SK-N-SH (cell line): ENCODE measurements around the gene ADPRHL1. TPM values are rescaled to one million over a fixed set of nuclear protein-coding genes. Genes with fewer than 3 reads are reported as not detected.

Experiments
- CTCF ChIA-PET: fragments of 300-600, 350-600 bp; formaldehyde crosslinking; extraction: SDS; loops from one replicate; lab custom pipeline; 2021; lab: Yijun Ruan, JAX
- POLR2A ChIA-PET: fragments of 350-600 bp; sonication (Branson Sonifier 250); formaldehyde crosslinking; extraction: SDS; loops from one replicate; lab custom pipeline; 2020; ENCODE audit warnings: antibody characterized with exemption, inconsistent platforms; lab: Yijun Ruan, JAX
- DNase-seq: peaks from one replicate; pipeline ENCODE4 v3.0.0; 2012
- H2AFZ ChIP-seq: fragments of 200-600 bp; sonication (generic); 2 replicates; pipeline ENCODE4 v1.8.1; 2016; ENCODE audit warnings: antibody characterized with exemption, mild to moderate bottlenecking, low read depth
- H3F3A ChIP-seq: fragments of 200-600 bp; sonication (generic); replicated peaks from 2 replicates; pipeline ENCODE3; 2016; ENCODE audit warnings: antibody characterized with exemption, mild to moderate bottlenecking; ENCODE audit not compliant: insufficient read depth
- H3K27ac ChIP-seq, 2 experiments: fragments of 200-500 bp in 1 of 2; fragments of 200-600 bp in 1 of 2; sonication (Bioruptor generic) in 1 of 2; sonication (generic), shearing (Covaris generic) in 1 of 2; 2 replicates each; pipeline versions ENCODE4 v1.5.1 to v1.6.1; 2014 to 2016; ENCODE audit warnings: low read depth in 2 of 2, inconsistent platforms in 1 of 2, low read length in 1 of 2, mild to moderate bottlenecking in 1 of 2, mixed read lengths in 1 of 2
- H3K27me3 ChIP-seq: fragments of 200-600 bp; sonication (generic), shearing (Covaris generic); 2 replicates; pipeline ENCODE4 v1.6.1; 2016; ENCODE audit warnings: mixed run types; ENCODE audit not compliant: insufficient read depth
- H3K36me3 ChIP-seq, 2 experiments: fragments of 200-500 bp in 1 of 2; fragments of 200-600 bp in 1 of 2; sonication (Bioruptor generic) in 1 of 2; sonication (generic) in 1 of 2; replicated peaks in 1 of 2; 2 replicates each; pipeline versions ENCODE3 to v1.5.1; 2014 to 2016; ENCODE audit warnings: low read length in 1 of 2, mild to moderate bottlenecking in 1 of 2; ENCODE audit not compliant: insufficient read depth in 2 of 2, control insufficient read depth in 1 of 2
- H3K4me1 ChIP-seq, 2 experiments: fragments of 200-500 bp in 1 of 2; fragments of 200-600 bp in 1 of 2; sonication (Bioruptor generic) in 1 of 2; sonication (generic), shearing (Covaris generic) in 1 of 2; 2 replicates each; pipeline versions ENCODE4 v1.5.1 to v1.6.1; 2014 to 2016; ENCODE audit warnings: low read depth in 1 of 2, low read length in 1 of 2, mixed run types in 1 of 2; ENCODE audit not compliant: insufficient read depth in 2 of 2, control insufficient read depth in 1 of 2
- H3K4me2 ChIP-seq: fragments of 200-600 bp; sonication (generic), shearing (Covaris generic); 2 replicates; pipeline ENCODE4 v1.6.1; 2017; ENCODE audit warnings: mixed run types
- H3K4me3 ChIP-seq, 2 experiments: fragments of 200-500 bp in 1 of 2; fragments of 200-600 bp in 1 of 2; sonication (Bioruptor generic) in 1 of 2; sonication (generic), shearing (Covaris generic) in 1 of 2; 2 replicates each; pipeline versions ENCODE4 v1.5.1 to v1.8.1; 2014 to 2016; ENCODE audit warnings: low read depth in 2 of 2, inconsistent platforms in 1 of 2, low read length in 1 of 2, mild to moderate bottlenecking in 1 of 2, mixed read lengths in 1 of 2, moderate library complexity in 1 of 2
- H3K79me2 ChIP-seq: fragments of 200-600 bp; sonication (generic); 2 replicates; pipeline ENCODE4 v1.8.1; 2017; ENCODE audit warnings: mild to moderate bottlenecking; ENCODE audit not compliant: insufficient read depth
- H3K9ac ChIP-seq: fragments of 200-600 bp; sonication (generic); 2 replicates; pipeline ENCODE4 v1.6.1; 2017; ENCODE audit warnings: mixed run types
- H3K9me2 ChIP-seq: fragments of 200-600 bp; sonication (generic); 2 replicates; pipeline ENCODE4 v1.6.1; 2017; ENCODE audit warnings: mixed run types
- H3K9me3 ChIP-seq: fragments of 200-600 bp; sonication (generic); 2 replicates; pipeline ENCODE4 v1.6.1; 2017; ENCODE audit warnings: mixed run types, mild to moderate bottlenecking, moderate library complexity
- H4K20me1 ChIP-seq: fragments of 200-600 bp; sonication (generic); 2 replicates; pipeline ENCODE4 v1.6.1; 2017; ENCODE audit warnings: mild to moderate bottlenecking, mixed run types; ENCODE audit not compliant: insufficient read depth
- EZH2phosphoT487 ChIP-seq: fragments of 200-600 bp; sonication (generic); IDR thresholded peaks from 2 replicates; pipeline ENCODE4 v1.6.1; 2017; ENCODE audit warnings: low read depth, mixed run types, mild to moderate bottlenecking, antibody characterized with exemption, moderate library complexity, borderline replicate concordance
- GABPA ChIP-seq: IDR thresholded peaks from 2 replicates; pipeline ENCODE4 v1.4.0; 2012; ENCODE audit warnings: low read depth, mild to moderate bottlenecking
- JUND ChIP-seq: IDR thresholded peaks from 2 replicates; pipeline ENCODE4 v1.4.0; 2012
- RCOR1 ChIP-seq: fragments of 150-350 bp; IDR thresholded peaks from 2 replicates; pipeline ENCODE4 v1.6.1; 2017; ENCODE audit warnings: antibody characterized with exemption, low read length
- RFX5 ChIP-seq: IDR thresholded peaks from 2 replicates; pipeline ENCODE4 v1.6.1; 2012; ENCODE audit warnings: mild to moderate bottlenecking, improper control_type of control experiment, low read length
- SMC3 ChIP-seq: IDR thresholded peaks from 2 replicates; pipeline ENCODE4 v1.6.1; 2012; ENCODE audit warnings: low read depth, low read length, improper control_type of control experiment
- TCF12 ChIP-seq: IDR thresholded peaks from 2 replicates; pipeline ENCODE4 v1.4.0; 2012
- ZBTB33 ChIP-seq: IDR thresholded peaks from 2 replicates; pipeline ENCODE4 v1.4.0; 2012; ENCODE audit warnings: low read depth, borderline replicate concordance
- WGBS: methylation state at CpG from one replicate; pipeline ENCODE4 v1.1.6; 2017; ENCODE audit warnings: low lambda C conversion rate; 5-methylcytosine and 5-hydroxymethylcytosine counted together
- polyA plus RNA-seq, 3 experiments: library from polyadenylated mRNA; depleted of rRNA; stranded (reverse); fragments of >200 nt; gene quantifications; 2 replicates each; pipeline ENCODE4 v1.2.3, GENCODE V29; 2012

ADPRHL1 gene
- polyA plus RNA-seq, 1 of the 3 experiments (the other 2 are of a cell fraction) = 1.0 TPM

- POLR2A ChIA-PET = no interaction called here
- CTCF ChIA-PET = no interaction called here
- no peaks in the 10 kb centered on the region for H3F3A ChIP-seq
Measured at GRCh38 chr13:113404366-113404722, 48.9 kb downstream of the ADPRHL1 start.

GRCh38 chr13:113403255-113404104, 49.8 kb downstream of the ADPRHL1 start:
- ChIA-PET CTCF (interaction anchor here (1.0 to 1.2 kb wide), 2 partner anchors 9 to 15 kb away, joined by 4 to 7 read pairs; no protein-coding TSS in a partner anchor), POLR2A (no interaction called here)
- Histone ChIP-seq H3K79me2 (no peaks in the 10 kb centered on the region), H3K4me3 (no peak overlapping the region), H3K9me3 (no peaks in the 10 kb centered on the region), H3K4me2 (no peak overlapping the region), H3K27me3 (no peaks in the 10 kb centered on the region), H3F3A (no peaks in the 10 kb centered on the region), H3K36me3 (no peaks in the 10 kb centered on the region), H3K27ac (no peak overlapping the region), H3K9me2 (no peaks in the 10 kb centered on the region), H4K20me1 (no peaks in the 10 kb centered on the region), H3K4me1 (peaks cover 7 to 14% of the 10 kb centered on the region in 2 experiments), H2AFZ (no peak overlapping the region), H3K9ac (no peak overlapping the region)
- 68% methylated on average over 23 of the region's 32 CpGs for WGBS
- TF ChIP-seq JUND (no peak), EZH2phosphoT487 (no peak), TCF12 (no peak), GABPA (no peak), SMC3 (no peak), RFX5 (no peak), RCOR1 (no peak), ZBTB33 (no peak)
- DNase-seq = no peak

More at GRCh38 chr13:113404366-113404722, 48.9 kb downstream of the ADPRHL1 start:
- TF ChIP-seq ZBTB33 = no peak
- no peaks in the 10 kb centered on the region for H4K20me1 ChIP-seq
- H3K9me2 ChIP-seq = no peaks in the 10 kb centered on the region
- no peak overlapping the region for H3K4me2 ChIP-seq
- no peak overlapping the region for H2AFZ ChIP-seq
- WGBS = 100% methylated on average over 1 of the region's 2 CpGs
- H3K9ac ChIP-seq = no peak overlapping the region
- no peaks in the 10 kb centered on the region for H3K9me3 ChIP-seq
- H3K27me3 ChIP-seq = no peaks in the 10 kb centered on the region
- H3K79me2 ChIP-seq = no peaks in the 10 kb centered on the region
- peak; percentile 2 for DNase-seq
- no peak overlapping the region for H3K27ac ChIP-seq
- peaks cover 4 to 22% of the 10 kb centered on the region in 2 experiments for H3K4me1 ChIP-seq
- H3K36me3 ChIP-seq = no peaks in the 10 kb centered on the region
- no peak overlapping the region for H3K4me3 ChIP-seq
